Loucy (cell line): ENCODE results near the gene DLL3.

Experiments used
- CTCF ChIP-seq: fragments of 200-600 bp; sonication (generic); conservative IDR thresholded peaks from 2 replicates; pipeline ENCODE4 v1.5.1; 2014; ENCODE audit warnings: mild to moderate bottlenecking, antibody characterized with exemption, low read length
- EZH2phosphoT487 ChIP-seq: fragments of 200-600 bp; IDR thresholded peaks from 2 replicates; pipeline ENCODE4 v1.6.1; 2018; ENCODE audit warnings: antibody characterized with exemption, mild to moderate bottlenecking, moderate library complexity, borderline replicate concordance

GRCh38 chr19:39555883-39556282, 57.1 kb downstream of the DLL3 start:
- no peak for TF ChIP-seq CTCF
- no peak for TF ChIP-seq EZH2phosphoT487
